Transverse colon (tissue), 4 donors: Measurements from ENCODE around the gene TMEM132D. TPM values are rescaled to one million over a fixed set of nuclear protein-coding genes. Genes with fewer than 3 reads are reported as not detected.

Experiments used
- DNase-seq: peaks from one replicate; pipeline ENCODE4 v3.0.0-alpha.2; 2019
- H3K27ac ChIP-seq, 4 donors: fragments of 200-600 bp; sonication (generic); 2 replicates each; pipeline ENCODE4 v1.5.1; 2016 to 2018; ENCODE audit warnings: inconsistent platforms in 4 of 4
- H3K27me3 ChIP-seq: fragments of 200-600 bp; sonication (generic); 2 replicates; pipeline ENCODE4 v1.5.1; 2017; ENCODE audit warnings: inconsistent platforms
- H3K36me3 ChIP-seq, 4 donors: fragments of 200-600 bp; sonication (generic); 2 replicates each; pipeline ENCODE4 v1.5.1; 2017 to 2019; ENCODE audit warnings: inconsistent platforms in 4 of 4
- H3K4me1 ChIP-seq, 4 donors: fragments of 200-600 bp; sonication (generic); 2 replicates each; pipeline ENCODE4 v1.5.1; 2017 to 2020; ENCODE audit warnings: inconsistent platforms in 4 of 4
- H3K4me3 ChIP-seq, 4 donors: fragments of 200-600 bp; sonication (generic); 1 replicate in 1 of 4; 2 replicates in 3 of 4; pipeline versions ENCODE4 v1.5.1 to v1.6.1; 2017 to 2019; ENCODE audit warnings: inconsistent platforms in 4 of 4
- H3K9me3 ChIP-seq, 2 donors: fragments of 200-600 bp; sonication (generic); 2 replicates each; pipeline ENCODE4 v1.5.1; 2017 to 2019; ENCODE audit warnings: inconsistent platforms in 2 of 2
- EP300 ChIP-seq: sonication (generic); formaldehyde crosslinking; IDR thresholded peaks from one replicate; pipeline ENCODE4 v1.6.1; 2017; ENCODE audit warnings: antibody characterized with exemption, low read depth
- POLR2A ChIP-seq: fragments of 450-650 bp; IDR thresholded peaks from one replicate; pipeline ENCODE4 v1.6.1; 2016; ENCODE audit warnings: antibody characterized with exemption, mild to moderate bottlenecking, moderate library complexity
- POLR2AphosphoS5 ChIP-seq, 3 donors: sonication (generic); formaldehyde crosslinking; IDR thresholded peaks; one replicate each; pipeline ENCODE4 v1.6.1; 2016; ENCODE audit warnings: antibody characterized with exemption in 3 of 3
- WGBS, 2 donors: methylation state at CpG; one replicate each; pipeline ENCODE4 v1.1.5; 2018; ENCODE audit warnings: low coverage in 1 of 2; 5-methylcytosine and 5-hydroxymethylcytosine counted together
- in situ Hi-C, 4 donors: fragments of 200-750 bp; cut with MboI; loops; one replicate each; pipeline versions ENCODE4 v1.15.0 to v1.15.1; 2017; ENCODE audit warnings: low sequenced_read_pairs in 3 of 4, low pct_ligation_motif_present in 1 of 4, low pct_unique_long_range_greater_than_20kb in 1 of 4
- intact Hi-C: fragments of 100-400 bp; cut with DNase I; formaldehyde crosslinking; loops from one replicate; pipeline ENCODE4 v1.15.1; 2023; ENCODE audit warnings: low total_unique reads
- total RNA-seq, 4 donors: library from RNA; depleted of rRNA; stranded (reverse); fragments of >200 nt; gene quantifications; one replicate each; pipeline ENCODE4 v1.1.0, GENCODE V29; 2016
- TF ChIP-seq, protein P1 (sequence below), 5 experiments: fragments of 200-600 bp in 3 of 5; fragments of 450-650 bp in 2 of 5; sonication (generic) in 3 of 5; IDR thresholded peaks; 1 replicate in 2 of 5; 2 replicates in 3 of 5; pipeline ENCODE4 v1.5.1; 2016 to 2017; ENCODE audit warnings: antibody characterized with exemption in 5 of 5, inconsistent platforms in 3 of 5, mild to moderate bottlenecking in 2 of 5, moderate library complexity in 1 of 5

TMEM132D gene
- total RNA-seq, 4 donors from 2014 or later, result 0.48 to 0.55 TPM; not detected in 2

GRCh38 chr12:129873111-129873832 lies 30.6 kb downstream of the TMEM132D start:
- no peak for DNase-seq

DNA sequence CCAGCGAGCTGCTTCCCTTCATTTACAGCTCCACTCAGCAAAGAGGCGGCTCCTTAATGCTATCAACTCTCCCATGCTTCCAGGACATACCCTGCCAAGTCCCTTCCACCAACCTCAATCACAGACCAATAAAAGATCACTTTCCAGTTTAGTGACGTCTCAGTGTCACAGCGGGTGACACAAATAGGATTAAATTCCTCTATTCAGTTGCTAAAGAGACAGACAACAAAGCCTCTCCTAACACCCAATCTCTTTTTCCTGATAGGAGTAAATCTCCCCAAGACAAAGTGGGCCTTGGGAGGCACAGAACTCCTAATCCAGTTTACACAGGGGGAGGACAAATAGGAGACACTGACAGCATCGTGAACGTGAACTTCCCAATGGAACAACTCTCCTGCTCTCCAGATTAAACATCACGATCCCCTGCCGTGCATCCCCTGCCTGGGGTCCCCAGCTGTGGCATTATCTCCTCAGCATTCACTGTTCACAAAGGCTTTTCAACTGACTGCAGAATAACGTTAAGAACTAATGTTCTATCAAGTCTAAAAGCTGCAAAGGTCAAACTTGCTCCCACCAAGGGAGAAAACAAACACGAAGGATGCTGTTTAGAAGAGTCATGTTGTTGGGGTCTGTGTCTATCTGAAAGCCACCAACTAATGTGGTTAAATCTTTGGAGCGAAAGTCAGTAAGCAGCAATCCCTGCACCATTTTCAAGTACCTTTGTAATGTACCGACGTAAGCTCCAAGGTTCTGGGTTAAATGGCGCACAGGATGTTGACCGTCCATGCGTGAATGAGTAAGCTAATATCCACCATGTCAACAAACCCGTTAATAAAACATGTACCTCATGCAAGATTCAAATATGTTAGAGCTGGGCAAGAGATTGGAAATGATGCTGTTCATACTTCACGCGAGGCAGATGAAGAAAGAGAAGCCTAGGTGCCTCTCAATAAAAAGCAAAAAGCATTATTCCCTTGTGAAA lies 31.5 kb downstream of the TMEM132D start:
- Histone ChIP-seq H3K4me1 (no peaks in the 10 kb centered on the region), H3K9me3 (no peaks in the 10 kb centered on the region), H3K27ac (no peak overlapping the region), H3K27me3 (no peaks in the 10 kb centered on the region), H3K4me3 (no peak overlapping the region), H3K36me3 (no peaks in the 10 kb centered on the region)
- intact Hi-C loops, result no loop called here
- 58 to 62% methylated on average over 8 to 19 of the region's 19 CpGs for WGBS, 2 donors
- no peak for DNase-seq
- in situ Hi-C loops, result no loop called here
- TF ChIP-seq POLR2AphosphoS5 (IDR thresholded peaks at IDR 0.05), result no peak
- TF ChIP-seq, protein P1, sequence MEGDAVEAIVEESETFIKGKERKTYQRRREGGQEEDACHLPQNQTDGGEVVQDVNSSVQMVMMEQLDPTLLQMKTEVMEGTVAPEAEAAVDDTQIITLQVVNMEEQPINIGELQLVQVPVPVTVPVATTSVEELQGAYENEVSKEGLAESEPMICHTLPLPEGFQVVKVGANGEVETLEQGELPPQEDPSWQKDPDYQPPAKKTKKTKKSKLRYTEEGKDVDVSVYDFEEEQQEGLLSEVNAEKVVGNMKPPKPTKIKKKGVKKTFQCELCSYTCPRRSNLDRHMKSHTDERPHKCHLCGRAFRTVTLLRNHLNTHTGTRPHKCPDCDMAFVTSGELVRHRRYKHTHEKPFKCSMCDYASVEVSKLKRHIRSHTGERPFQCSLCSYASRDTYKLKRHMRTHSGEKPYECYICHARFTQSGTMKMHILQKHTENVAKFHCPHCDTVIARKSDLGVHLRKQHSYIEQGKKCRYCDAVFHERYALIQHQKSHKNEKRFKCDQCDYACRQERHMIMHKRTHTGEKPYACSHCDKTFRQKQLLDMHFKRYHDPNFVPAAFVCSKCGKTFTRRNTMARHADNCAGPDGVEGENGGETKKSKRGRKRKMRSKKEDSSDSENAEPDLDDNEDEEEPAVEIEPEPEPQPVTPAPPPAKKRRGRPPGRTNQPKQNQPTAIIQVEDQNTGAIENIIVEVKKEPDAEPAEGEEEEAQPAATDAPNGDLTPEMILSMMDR (IDR thresholded peaks at IDR 0.05), result no peak
- no peak for TF ChIP-seq EP300
- TF ChIP-seq POLR2A, result no peak

More at GRCh38 chr12:129873111-129873832, 30.6 kb downstream of the TMEM132D start:
- Histone ChIP-seq H3K4me3 (no peak overlapping the region), H3K4me1 (no peaks in the 10 kb centered on the region), H3K27ac (no peak overlapping the region), H3K36me3 (no peaks in the 10 kb centered on the region), H3K9me3 (no peaks in the 10 kb centered on the region), H3K27me3 (no peaks in the 10 kb centered on the region)
- in situ Hi-C loops (no loop called here), intact Hi-C loops (no loop called here)
- TF ChIP-seq, protein P1 (IDR thresholded peaks at IDR 0.05), result no peak
- WGBS, 2 donors, result 79 to 86% methylated on average over 13 of the region's 13 CpGs

DNA sequence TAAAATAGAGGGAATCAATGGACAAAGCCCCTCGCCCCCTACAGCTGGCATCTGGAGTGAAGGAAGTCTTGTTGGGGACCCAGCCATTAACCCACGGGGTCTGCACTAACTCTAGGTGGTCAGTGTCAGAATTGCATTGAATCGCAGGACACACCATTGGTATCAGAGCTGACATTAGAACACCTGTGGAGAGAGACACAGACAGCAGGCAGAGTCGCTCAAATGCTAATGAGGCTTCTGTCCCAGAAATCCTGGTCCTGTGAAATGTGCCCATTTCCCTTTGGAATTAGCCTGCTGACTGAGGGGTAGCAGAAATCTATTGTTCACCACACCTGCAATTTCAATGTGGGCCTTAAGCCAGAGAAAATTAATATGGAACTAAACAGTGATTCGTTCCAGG lies 33.0 kb downstream of the TMEM132D start:
- Histone ChIP-seq H3K27ac (no peak overlapping the region), H3K9me3 (peaks cover 0 to 7% of the 10 kb centered on the region in 2 donors), H3K4me1 (no peaks in the 10 kb centered on the region), H3K27me3 (no peaks in the 10 kb centered on the region), H3K36me3 (no peaks in the 10 kb centered on the region), H3K4me3 (no peak overlapping the region)
- intact Hi-C loops, result no loop called here
- no peak for DNase-seq
- TF ChIP-seq, protein P1 (IDR thresholded peaks at IDR 0.05), result no peak
- TF ChIP-seq POLR2AphosphoS5 (IDR thresholded peaks at IDR 0.05) (no peak), POLR2A (no peak), EP300 (no peak)
- 30 to 60% methylated on average over 2 to 5 of the region's 5 CpGs for WGBS, 2 donors
- in situ Hi-C loops, result no loop called here

- Histone ChIP-seq H3K4me3 (no peak overlapping the region), H3K27ac (no peak overlapping the region), H3K36me3 (no peaks in the 10 kb centered on the region), H3K27me3 (no peaks in the 10 kb centered on the region), H3K4me1 (no peaks in the 10 kb centered on the region), H3K9me3 (peaks cover 0 to 7% of the 10 kb centered on the region in 2 donors)
- TF ChIP-seq POLR2A (no peak), EP300 (no peak), POLR2AphosphoS5 (IDR thresholded peaks at IDR 0.05) (no peak)
- TF ChIP-seq, protein P1 (IDR thresholded peaks at IDR 0.05), result no peak
- 76 to 86% methylated on average over 1 to 2 of the region's 2 CpGs for WGBS, 2 donors
- DNase-seq, result no peak
- in situ Hi-C loops (no loop called here), intact Hi-C loops (no loop called here)
Observed at GRCh38 chr12:129870136-129870535, 33.7 kb downstream of the TMEM132D start.
